Stimulated activated memory B cell treated with anti-CD40 and anti-IgM and Interleukin-4, amounts not matched to agents 10 μg/mL and 1 μg/mL and 100 μg/mL, for 72 hours (primary cell): Measurements from ENCODE around the gene ANKRD42.
"Not testable (repeated sequence)": the region's sequence is repeated elsewhere in the genome, so short reads cannot be mapped to it uniquely, and the experiment has no call there.

Source experiments
- ATAC-seq: fragments of 150-1000 bp; cut with Tn5 transposase; 2 replicates; pipeline ENCODE4 v1.10.0; 2021
- H3K27ac Mint-ChIP-seq: one replicate; pipeline ENCODE4 v1.8.0; 2022; ENCODE audit warnings: mild to moderate bottlenecking, mixed read lengths
- H3K27me3 Mint-ChIP-seq: one replicate; pipeline ENCODE4 v1.8.0; 2022; ENCODE audit warnings: mixed read lengths
- H3K36me3 Mint-ChIP-seq: one replicate; pipeline ENCODE4 v1.8.0; 2022; ENCODE audit warnings: mixed read lengths
- H3K4me1 Mint-ChIP-seq: one replicate; pipeline ENCODE4 v1.8.0; 2022; ENCODE audit warnings: mixed read lengths
- H3K4me3 Mint-ChIP-seq: one replicate; pipeline ENCODE4 v1.8.0; 2022; ENCODE audit warnings: mild to moderate bottlenecking, moderate library complexity, mixed read lengths
- H3K9me3 Mint-ChIP-seq: one replicate; pipeline ENCODE4 v1.8.0; 2022; ENCODE audit warnings: mixed read lengths

Gene ANKRD42

GRCh38 chr11:83195143-83195466 is 1.6 kb downstream of the ANKRD42 start:
- H3K27ac Mint-ChIP-seq = peak overlapping the region; percentile 90

GRCh38 chr11:83195649-83196048 is 2.1 kb downstream of the ANKRD42 start:
- Mint-ChIP-seq H3K27ac (peak overlapping the region; percentile 90), H3K36me3 (peaks cover 16% of the 10 kb centered on the region), H3K9me3 (no peaks in the 10 kb centered on the region), H3K4me1 (peaks cover 45% of the 10 kb centered on the region), H3K4me3 (peak overlapping the region; percentile 43), H3K27me3 (no peaks in the 10 kb centered on the region)
- ATAC-seq = no peak

More at GRCh38 chr11:83195143-83195466, 1.6 kb downstream of the ANKRD42 start:
- peaks cover 40% of the 10 kb centered on the region for H3K4me1 Mint-ChIP-seq
- H3K4me3 Mint-ChIP-seq = peak overlapping the region; percentile 95
- no peak for ATAC-seq
- H3K36me3 Mint-ChIP-seq = peaks cover 16% of the 10 kb centered on the region
- H3K27me3 Mint-ChIP-seq = no peaks in the 10 kb centered on the region
- no peaks in the 10 kb centered on the region for H3K9me3 Mint-ChIP-seq

- Mint-ChIP-seq H3K4me1 (peaks cover 32% of the 10 kb centered on the region), H3K27ac (no peak overlapping the region), H3K9me3 (no peaks in the 10 kb centered on the region), H3K36me3 (peaks cover 41% of the 10 kb centered on the region), H3K27me3 (no peaks in the 10 kb centered on the region), H3K4me3 (no peak overlapping the region)
- no peak for ATAC-seq
These were observed 6.5 kb downstream of the ANKRD42 start for GRCh38 chr11:83200035-83200434.

- Mint-ChIP-seq H3K4me3 (no peak overlapping the region), H3K9me3 (no peaks in the 10 kb centered on the region), H3K27me3 (no peaks in the 10 kb centered on the region), H3K27ac (no peak overlapping the region), H3K36me3 (peaks cover 64% of the 10 kb centered on the region), H3K4me1 (no peaks in the 10 kb centered on the region)
- ATAC-seq = no peak
These were observed 12.2 kb downstream of the ANKRD42 start for GRCh38 chr11:83205608-83206185.

GRCh38 chr11:83206221-83206620 is 12.7 kb downstream of the ANKRD42 start:
- H3K36me3 Mint-ChIP-seq = peaks cover 60% of the 10 kb centered on the region
- no peak overlapping the region for H3K4me3 Mint-ChIP-seq
- no peaks in the 10 kb centered on the region for H3K27me3 Mint-ChIP-seq
- no peak overlapping the region for H3K27ac Mint-ChIP-seq
- H3K4me1 Mint-ChIP-seq = no peaks in the 10 kb centered on the region
- no peaks in the 10 kb centered on the region for H3K9me3 Mint-ChIP-seq
- ATAC-seq = no peak

- H3K9me3 Mint-ChIP-seq, H3K27me3 Mint-ChIP-seq, H3K4me3 Mint-ChIP-seq, H3K4me1 Mint-ChIP-seq, ATAC-seq: not testable (repeated sequence)
- peaks cover 59% of the 10 kb centered on the region for H3K36me3 Mint-ChIP-seq
- H3K27ac Mint-ChIP-seq = peak overlapping the region; percentile 7
These were observed 13.4 kb downstream of the ANKRD42 start for GRCh38 chr11:83206771-83207382.

GRCh38 chr11:83219095-83219494 is 25.6 kb downstream of the ANKRD42 start:
- no peak overlapping the region for H3K27ac Mint-ChIP-seq
- no peaks in the 10 kb centered on the region for H3K9me3 Mint-ChIP-seq
- ATAC-seq = no peak
- peaks cover 26% of the 10 kb centered on the region for H3K36me3 Mint-ChIP-seq
- H3K27me3 Mint-ChIP-seq = no peaks in the 10 kb centered on the region
- H3K4me3 Mint-ChIP-seq = no peak overlapping the region
- no peaks in the 10 kb centered on the region for H3K4me1 Mint-ChIP-seq

- Mint-ChIP-seq H3K4me3 (no peak overlapping the region), H3K27me3 (no peaks in the 10 kb centered on the region), H3K4me1 (no peaks in the 10 kb centered on the region), H3K9me3 (no peaks in the 10 kb centered on the region), H3K36me3 (peaks cover 23% of the 10 kb centered on the region), H3K27ac (no peak overlapping the region)
- ATAC-seq = no peak
These were observed 26.7 kb downstream of the ANKRD42 start for GRCh38 chr11:83220260-83220659.

GRCh38 chr11:83221694-83222093 is 28.2 kb downstream of the ANKRD42 start:
- no peak overlapping the region for H3K27ac Mint-ChIP-seq
- H3K27me3 Mint-ChIP-seq = no peaks in the 10 kb centered on the region
- H3K4me1 Mint-ChIP-seq = no peaks in the 10 kb centered on the region
- no peak for ATAC-seq
- no peak overlapping the region for H3K4me3 Mint-ChIP-seq
- H3K9me3 Mint-ChIP-seq = no peaks in the 10 kb centered on the region
- peaks cover 17% of the 10 kb centered on the region for H3K36me3 Mint-ChIP-seq

GRCh38 chr11:83222499-83222898 is 29.0 kb downstream of the ANKRD42 start:
- Mint-ChIP-seq H3K4me3 (no peak overlapping the region), H3K9me3 (no peaks in the 10 kb centered on the region), H3K27ac (no peak overlapping the region), H3K36me3 (peaks cover 17% of the 10 kb centered on the region), H3K27me3 (no peaks in the 10 kb centered on the region), H3K4me1 (no peaks in the 10 kb centered on the region)
- ATAC-seq = no peak

GRCh38 chr11:83223457-83223856 is 29.9 kb downstream of the ANKRD42 start:
- no peak overlapping the region for H3K27ac Mint-ChIP-seq
- no peaks in the 10 kb centered on the region for H3K27me3 Mint-ChIP-seq
- H3K9me3 Mint-ChIP-seq = no peaks in the 10 kb centered on the region
- ATAC-seq = no peak
- peaks cover 17% of the 10 kb centered on the region for H3K36me3 Mint-ChIP-seq
- H3K4me3 Mint-ChIP-seq = no peak overlapping the region
- no peaks in the 10 kb centered on the region for H3K4me1 Mint-ChIP-seq

- H3K27me3 Mint-ChIP-seq = no peaks in the 10 kb centered on the region
- no peak overlapping the region for H3K27ac Mint-ChIP-seq
- H3K4me1 Mint-ChIP-seq = no peaks in the 10 kb centered on the region
- no peak overlapping the region for H3K4me3 Mint-ChIP-seq
- no peak for ATAC-seq
- H3K9me3 Mint-ChIP-seq = no peaks in the 10 kb centered on the region
- H3K36me3 Mint-ChIP-seq = peaks cover 45% of the 10 kb centered on the region
These were observed 42.3 kb downstream of the ANKRD42 start for GRCh38 chr11:83235825-83236224.

GRCh38 chr11:83238111-83238510 is 44.6 kb downstream of the ANKRD42 start:
- Mint-ChIP-seq H3K9me3 (no peaks in the 10 kb centered on the region), H3K4me3 (no peak overlapping the region), H3K36me3 (peaks cover 40% of the 10 kb centered on the region), H3K27me3 (no peaks in the 10 kb centered on the region), H3K27ac (no peak overlapping the region), H3K4me1 (no peaks in the 10 kb centered on the region)
- no peak for ATAC-seq

GRCh38 chr11:83241291-83241946 is 47.9 kb downstream of the ANKRD42 start:
- H3K27ac Mint-ChIP-seq = no peak overlapping the region
- peak; percentile 47 for ATAC-seq
- H3K27me3 Mint-ChIP-seq = no peaks in the 10 kb centered on the region
- no peak overlapping the region for H3K4me3 Mint-ChIP-seq
- H3K36me3 Mint-ChIP-seq = peaks cover 31% of the 10 kb centered on the region
- H3K9me3 Mint-ChIP-seq = no peaks in the 10 kb centered on the region
- no peaks in the 10 kb centered on the region for H3K4me1 Mint-ChIP-seq

- Mint-ChIP-seq H3K4me3 (no peak overlapping the region), H3K27ac (no peak overlapping the region), H3K4me1 (peaks cover 11% of the 10 kb centered on the region), H3K9me3 (no peaks in the 10 kb centered on the region), H3K36me3 (peaks cover 17% of the 10 kb centered on the region), H3K27me3 (no peaks in the 10 kb centered on the region)
- ATAC-seq = no peak
These were observed 55.9 kb downstream of the ANKRD42 start for GRCh38 chr11:83249445-83249844.

- H3K27ac Mint-ChIP-seq = no peak overlapping the region
- H3K4me3 Mint-ChIP-seq = no peak overlapping the region
- peaks cover 18% of the 10 kb centered on the region for H3K36me3 Mint-ChIP-seq
- ATAC-seq = no peak
- peaks cover 11% of the 10 kb centered on the region for H3K4me1 Mint-ChIP-seq
- no peaks in the 10 kb centered on the region for H3K9me3 Mint-ChIP-seq
- no peaks in the 10 kb centered on the region for H3K27me3 Mint-ChIP-seq
These were observed 56.6 kb downstream of the ANKRD42 start for GRCh38 chr11:83249972-83250593.
